Upper lobe of left lung (tissue), 6 donors: Measurements from ENCODE around the gene MRM3. TPM values are rescaled to one million over a fixed set of nuclear protein-coding genes. Genes with fewer than 3 reads are reported as not detected.
A peak's percentile ranks its signal among the peaks of the same experiment; 100 is the strongest.

Experiments
- ATAC-seq, 2 donors: fragments of 200-7000 bp; cut with Tn5 transposase; one replicate each; pipeline ENCODE4 v1.9.1; 2022; ENCODE audit warnings: mild to moderate bottlenecking in 2 of 2, moderate library complexity in 2 of 2; ENCODE audit not compliant: low FRiP score in 2 of 2
- DNase-seq, 2 donors: peaks; one replicate each; pipeline ENCODE4 v3.0.0-alpha.2; 2019 to 2020
- H3K27ac ChIP-seq, 4 donors: fragments of 200-600 bp; sonication (generic); one replicate each; pipeline ENCODE4 v1.5.1; 2016 to 2019
- H3K27me3 ChIP-seq, 4 donors: fragments of 200-600 bp; sonication (generic); one replicate each; pipeline ENCODE4 v1.5.1; 2017 to 2019
- H3K36me3 ChIP-seq, 4 donors: fragments of 200-600 bp; sonication (generic); one replicate each; pipeline ENCODE4 v1.5.1; 2016 to 2019
- H3K4me1 ChIP-seq, 4 donors: fragments of 200-600 bp; sonication (generic); one replicate each; pipeline ENCODE4 v1.5.1; 2018 to 2019
- H3K4me3 ChIP-seq, 4 donors: fragments of 200-600 bp; sonication (generic); one replicate each; pipeline ENCODE4 v1.5.1; 2017 to 2019; ENCODE audit warnings: mild to moderate bottlenecking in 2 of 4, moderate library complexity in 1 of 4
- H3K9me3 ChIP-seq, 4 donors: fragments of 200-600 bp; sonication (generic); one replicate each; pipeline ENCODE4 v1.5.1; 2018 to 2019
- CTCF ChIP-seq, 6 experiments: fragments of 450-650 bp in 4 of 6; fragments of 200-600 bp in 2 of 6; sonication (generic) in 2 of 6; IDR thresholded peaks; one replicate each; pipeline ENCODE4 v1.5.1; 2016 to 2019; ENCODE audit warnings: antibody characterized with exemption in 6 of 6
- EP300 ChIP-seq, 4 donors: sonication (generic); formaldehyde crosslinking; IDR thresholded peaks; one replicate each; pipeline ENCODE4 v1.5.1; 2017; ENCODE audit warnings: antibody characterized with exemption in 4 of 4, control low read depth in 2 of 4
- POLR2A ChIP-seq, 4 donors: fragments of 450-650 bp; IDR thresholded peaks; one replicate each; pipeline ENCODE4 v1.5.1; 2016 to 2017; ENCODE audit warnings: antibody characterized with exemption in 4 of 4, mild to moderate bottlenecking in 2 of 4
- POLR2AphosphoS5 ChIP-seq, 2 donors: sonication (generic); formaldehyde crosslinking; IDR thresholded peaks; one replicate each; pipeline ENCODE4 v1.5.1; 2017; ENCODE audit warnings: antibody characterized with exemption in 2 of 2
- WGBS, 2 donors: methylation state at CpG; one replicate each; pipeline ENCODE4 v1.1.5; 2017 to 2018; 5-methylcytosine and 5-hydroxymethylcytosine counted together
- total RNA-seq, 6 donors: library from RNA; depleted of rRNA in 4 of 6; stranded (reverse); fragments of >200 nt in 4 of 6; gene quantifications; one replicate each; pipeline versions ENCODE4 v1.1.0 to v1.2.1, GENCODE V29; 2016 to 2021
- donor health status: DM: no; HTN: no; CAD: no; lungs with moderate emphysema.
- donor health status: DM: no; HTN: yes; CAD: no; lungs with severe emphysema.

Gene MRM3
- total RNA-seq, 6 donors from 2014 or later: 9.8 to 17.8 (median 13.2) TPM

GRCh38 chr17:797236-797840 lies 15.2 kb downstream of the MRM3 start:
- TF ChIP-seq CTCF (IDR thresholded peaks at IDR 0.05) (peak in 2 of 6 experiments; percentile 15 to 18), POLR2A (IDR thresholded peaks at IDR 0.05) (no peak), POLR2AphosphoS5 (IDR thresholded peaks at IDR 0.05) (no peak), EP300 (IDR thresholded peaks at IDR 0.05) (no peak)
- Histone ChIP-seq H3K27ac (peak overlapping the region in 2 of 4 donors; percentile 29 to 41), H3K36me3 (peaks cover 5 to 17% (median 11%) of the 10 kb centered on the region in 4 donors), H3K9me3 (no peaks in the 10 kb centered on the region), H3K4me3 (no peak overlapping the region), H3K4me1 (peaks cover 2 to 14% (median 10%) of the 10 kb centered on the region in 4 donors), H3K27me3 (no peaks in the 10 kb centered on the region)
- ATAC-seq: peak in 1 of 2 donors; percentile 30
- WGBS, 2 donors: 59 to 80% methylated on average over 14 to 19 of the region's 22 CpGs
- DNase-seq: peak in 1 of 2 donors; percentile 57

GRCh38 chr17:798246-798645 lies 16.1 kb downstream of the MRM3 start:
- 79 to 89% methylated on average over 11 of the region's 11 CpGs for WGBS, 2 donors

GRCh38 chr17:799261-799660 lies 17.1 kb downstream of the MRM3 start:
- no peak overlapping the region for H3K27ac ChIP-seq
- H3K4me3 ChIP-seq: no peak overlapping the region
- peaks cover 2 to 13% (median 10%) of the 10 kb centered on the region in 4 donors for H3K4me1 ChIP-seq
- DNase-seq: no peak
- H3K27me3 ChIP-seq: no peaks in the 10 kb centered on the region
- peaks cover 0 to 27% (median 10%) of the 10 kb centered on the region in 4 donors for H3K36me3 ChIP-seq
- 88 to 97% methylated on average over 6 to 11 of the region's 11 CpGs for WGBS, 2 donors
- TF ChIP-seq EP300 (IDR thresholded peaks at IDR 0.05) (no peak), POLR2A (IDR thresholded peaks at IDR 0.05) (no peak)
- no peaks in the 10 kb centered on the region for H3K9me3 ChIP-seq
- no peak for ATAC-seq

More at GRCh38 chr17:798246-798645, 16.1 kb downstream of the MRM3 start:
- Histone ChIP-seq H3K4me3 (no peak overlapping the region), H3K9me3 (no peaks in the 10 kb centered on the region), H3K4me1 (peaks cover 2 to 14% (median 10%) of the 10 kb centered on the region in 4 donors), H3K27ac (no peak overlapping the region), H3K27me3 (no peaks in the 10 kb centered on the region), H3K36me3 (peaks cover 0 to 19% (median 6%) of the 10 kb centered on the region in 4 donors)
- DNase-seq: no peak
- no peak for ATAC-seq
- TF ChIP-seq EP300 (IDR thresholded peaks at IDR 0.05) (no peak), POLR2A (IDR thresholded peaks at IDR 0.05) (no peak), CTCF (IDR thresholded peaks at IDR 0.05) (no peak), POLR2AphosphoS5 (IDR thresholded peaks at IDR 0.05) (no peak)

GRCh38 chr17:800446-801242 lies 18.5 kb downstream of the MRM3 start:
- 85 to 88% methylated on average over 29 to 39 of the region's 39 CpGs for WGBS, 2 donors
- ATAC-seq (no peak), DNase-seq (peak in 1 of 2 donors; percentile 83)
- TF ChIP-seq POLR2AphosphoS5 (IDR thresholded peaks at IDR 0.05) (no peak), CTCF (IDR thresholded peaks at IDR 0.05) (no peak), EP300 (IDR thresholded peaks at IDR 0.05) (no peak), POLR2A (IDR thresholded peaks at IDR 0.05) (no peak)
- Histone ChIP-seq H3K36me3 (peaks cover 0 to 33% (median 10%) of the 10 kb centered on the region in 4 donors), H3K4me3 (no peak overlapping the region), H3K27ac (no peak overlapping the region), H3K9me3 (no peaks in the 10 kb centered on the region), H3K27me3 (no peaks in the 10 kb centered on the region), H3K4me1 (peaks cover 0 to 4% (median 1%) of the 10 kb centered on the region in 4 donors)

GRCh38 chr17:801660-802059 lies 19.5 kb downstream of the MRM3 start:
- TF ChIP-seq POLR2AphosphoS5 (IDR thresholded peaks at IDR 0.05) (no peak), POLR2A (IDR thresholded peaks at IDR 0.05) (no peak), CTCF (IDR thresholded peaks at IDR 0.05) (no peak), EP300 (IDR thresholded peaks at IDR 0.05) (no peak)
- peaks cover 0 to 33% (median 10%) of the 10 kb centered on the region in 4 donors for H3K36me3 ChIP-seq
- DNase-seq (no peak), ATAC-seq (no peak)
- no peaks in the 10 kb centered on the region for H3K27me3 ChIP-seq
- peaks cover 0 to 4% (median 1%) of the 10 kb centered on the region in 4 donors for H3K4me1 ChIP-seq
- no peaks in the 10 kb centered on the region for H3K9me3 ChIP-seq
- 87 to 89% methylated on average over 6 of the region's 6 CpGs for WGBS, 2 donors
- H3K4me3 ChIP-seq: no peak overlapping the region
- H3K27ac ChIP-seq: no peak overlapping the region
